GM12878 (cell line): Measurements from ENCODE around the gene TULP4. TPM values are rescaled to one million over a fixed set of nuclear protein-coding genes. Genes with fewer than 3 reads are reported as not detected.

Experiments used
- CEBPB ChIP-seq, 2 experiments: fragments of 150-350 bp in 1 of 2; IDR thresholded peaks; 2 replicates each; pipeline ENCODE4 v1.6.1; 2012 to 2014; ENCODE audit warnings: low read depth in 2 of 2, low read length in 2 of 2, borderline replicate concordance in 1 of 2, inconsistent platforms in 1 of 2
- CREB1 ChIP-seq: IDR thresholded peaks from 2 replicates; pipeline ENCODE4 v1.6.1; 2012; ENCODE audit warnings: low read depth, mild to moderate bottlenecking, inconsistent platforms
- EED ChIP-seq: sonication (generic); IDR thresholded peaks from 2 replicates; pipeline ENCODE4 v1.6.1; 2016; ENCODE audit warnings: antibody characterized with exemption, low read depth
- MYB ChIP-seq: fragments of 150-350 bp; IDR thresholded peaks from 2 replicates; pipeline ENCODE4 v1.6.1; 2014; ENCODE audit warnings: mild to moderate bottlenecking, low read depth, low read length, borderline replicate concordance
- SRF ChIP-seq, 2 experiments: IDR thresholded peaks; 2 replicates each; pipeline ENCODE4 v1.6.1; 2011; ENCODE audit warnings: low read depth in 2 of 2, low read length in 2 of 2, mild to moderate bottlenecking in 1 of 2, moderate library complexity in 1 of 2
- ZZZ3 ChIP-seq: IDR thresholded peaks from 2 replicates; pipeline ENCODE4 v1.6.1; 2011; ENCODE audit warnings: low read depth; ENCODE audit not compliant: control insufficient read depth, insufficient read length
- polyA plus RNA-seq, 11 experiments: library from polyadenylated mRNA; depleted of rRNA in 4 of 11; unstranded in 6 of 11; stranded (reverse) in 5 of 11; fragments of >200 nt; fragmentation: Nextera tagmentation in 4 of 11; fragmentation: Illumina TruSeq in 1 of 11; extraction: Ambion mirVana in 4 of 11; extraction: Trizol in 1 of 11; gene quantifications; 1 replicate in 1 of 11; 2 replicates in 10 of 11; pipeline versions ENCODE4 v1.2.1 to v1.2.3, GENCODE V29; 2011 to 2016; ENCODE audit warnings: inconsistent platforms in 2 of 11, missing spikeins in 2 of 11, low read depth in 1 of 11
- total RNA-seq, 4 experiments: library from RNA; depleted of rRNA in 3 of 4; stranded (reverse); fragments of >200 nt in 3 of 4; fragmentation: Illumina TruSeq in 1 of 4; extraction: Trizol in 1 of 4; gene quantifications; 2 replicates each; pipeline versions ENCODE4 v1.2.1 to v1.2.3, GENCODE V29; 2013 to 2021
- TF ChIP-seq, protein P1 (sequence below): IDR thresholded peaks from 2 replicates; pipeline ENCODE4 v1.6.1; 2012; ENCODE audit warnings: mild to moderate bottlenecking, low read depth, low read length
- TF ChIP-seq, protein P2 (sequence below): fragments of 450-650 bp; conservative IDR thresholded peaks from 2 replicates; pipeline ENCODE4 v1.6.1; 2017; ENCODE audit warnings: mild to moderate bottlenecking, moderate library complexity

The TULP4 gene
- total and polyA plus RNA-seq, 10 of the 15 experiments (the other 5 are each of a cell fraction or from before 2014, with no cell fraction given), result 0.73 to 31.8 (median 14.0) TPM

DNA sequence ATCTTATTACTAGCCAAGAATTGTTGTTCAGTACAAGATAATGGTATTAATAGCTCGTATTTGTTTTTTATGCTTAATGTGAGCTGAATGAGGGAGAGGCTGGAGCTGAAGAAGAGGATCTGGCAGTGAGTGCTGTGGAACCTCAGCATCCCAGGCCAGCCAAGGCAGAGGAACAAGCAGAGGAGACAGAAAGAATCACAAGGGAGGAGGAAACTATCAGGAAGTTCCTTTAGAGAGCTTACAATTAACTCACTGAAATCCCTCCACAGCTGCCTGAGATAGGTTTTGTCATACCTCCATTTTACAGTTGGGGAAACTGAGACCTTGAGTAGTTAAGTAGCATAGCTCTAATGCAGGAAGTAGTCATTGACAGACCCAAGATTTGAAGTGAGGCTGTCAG, 39.9 kb upstream of the TULP4 start (continued):
- TF ChIP-seq, protein P1, sequence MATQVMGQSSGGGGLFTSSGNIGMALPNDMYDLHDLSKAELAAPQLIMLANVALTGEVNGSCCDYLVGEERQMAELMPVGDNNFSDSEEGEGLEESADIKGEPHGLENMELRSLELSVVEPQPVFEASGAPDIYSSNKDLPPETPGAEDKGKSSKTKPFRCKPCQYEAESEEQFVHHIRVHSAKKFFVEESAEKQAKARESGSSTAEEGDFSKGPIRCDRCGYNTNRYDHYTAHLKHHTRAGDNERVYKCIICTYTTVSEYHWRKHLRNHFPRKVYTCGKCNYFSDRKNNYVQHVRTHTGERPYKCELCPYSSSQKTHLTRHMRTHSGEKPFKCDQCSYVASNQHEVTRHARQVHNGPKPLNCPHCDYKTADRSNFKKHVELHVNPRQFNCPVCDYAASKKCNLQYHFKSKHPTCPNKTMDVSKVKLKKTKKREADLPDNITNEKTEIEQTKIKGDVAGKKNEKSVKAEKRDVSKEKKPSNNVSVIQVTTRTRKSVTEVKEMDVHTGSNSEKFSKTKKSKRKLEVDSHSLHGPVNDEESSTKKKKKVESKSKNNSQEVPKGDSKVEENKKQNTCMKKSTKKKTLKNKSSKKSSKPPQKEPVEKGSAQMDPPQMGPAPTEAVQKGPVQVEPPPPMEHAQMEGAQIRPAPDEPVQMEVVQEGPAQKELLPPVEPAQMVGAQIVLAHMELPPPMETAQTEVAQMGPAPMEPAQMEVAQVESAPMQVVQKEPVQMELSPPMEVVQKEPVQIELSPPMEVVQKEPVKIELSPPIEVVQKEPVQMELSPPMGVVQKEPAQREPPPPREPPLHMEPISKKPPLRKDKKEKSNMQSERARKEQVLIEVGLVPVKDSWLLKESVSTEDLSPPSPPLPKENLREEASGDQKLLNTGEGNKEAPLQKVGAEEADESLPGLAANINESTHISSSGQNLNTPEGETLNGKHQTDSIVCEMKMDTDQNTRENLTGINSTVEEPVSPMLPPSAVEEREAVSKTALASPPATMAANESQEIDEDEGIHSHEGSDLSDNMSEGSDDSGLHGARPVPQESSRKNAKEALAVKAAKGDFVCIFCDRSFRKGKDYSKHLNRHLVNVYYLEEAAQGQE, result no peak
- TF ChIP-seq CREB1, result no peak
- no peak for TF ChIP-seq EED
- no peak for TF ChIP-seq MYB
- no peak for TF ChIP-seq SRF (IDR thresholded peaks at IDR 0.05; ENCODE audit: low read depth in 2 of 2, low read length in 2 of 2)
- TF ChIP-seq, protein P2, sequence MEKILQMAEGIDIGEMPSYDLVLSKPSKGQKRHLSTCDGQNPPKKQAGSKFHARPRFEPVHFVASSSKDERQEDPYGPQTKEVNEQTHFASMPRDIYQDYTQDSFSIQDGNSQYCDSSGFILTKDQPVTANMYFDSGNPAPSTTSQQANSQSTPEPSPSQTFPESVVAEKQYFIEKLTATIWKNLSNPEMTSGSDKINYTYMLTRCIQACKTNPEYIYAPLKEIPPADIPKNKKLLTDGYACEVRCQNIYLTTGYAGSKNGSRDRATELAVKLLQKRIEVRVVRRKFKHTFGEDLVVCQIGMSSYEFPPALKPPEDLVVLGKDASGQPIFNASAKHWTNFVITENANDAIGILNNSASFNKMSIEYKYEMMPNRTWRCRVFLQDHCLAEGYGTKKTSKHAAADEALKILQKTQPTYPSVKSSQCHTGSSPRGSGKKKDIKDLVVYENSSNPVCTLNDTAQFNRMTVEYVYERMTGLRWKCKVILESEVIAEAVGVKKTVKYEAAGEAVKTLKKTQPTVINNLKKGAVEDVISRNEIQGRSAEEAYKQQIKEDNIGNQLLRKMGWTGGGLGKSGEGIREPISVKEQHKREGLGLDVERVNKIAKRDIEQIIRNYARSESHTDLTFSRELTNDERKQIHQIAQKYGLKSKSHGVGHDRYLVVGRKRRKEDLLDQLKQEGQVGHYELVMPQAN, result no peak
- no peak for TF ChIP-seq CEBPB (IDR thresholded peaks at IDR 0.05; ENCODE audit: borderline replicate concordance in 1 of 2, low read depth in 2 of 2, low read length in 2 of 2)
- no peak for TF ChIP-seq ZZZ3
